ENCODE data around the gene CDK14.

The CDK14 gene

DNA sequence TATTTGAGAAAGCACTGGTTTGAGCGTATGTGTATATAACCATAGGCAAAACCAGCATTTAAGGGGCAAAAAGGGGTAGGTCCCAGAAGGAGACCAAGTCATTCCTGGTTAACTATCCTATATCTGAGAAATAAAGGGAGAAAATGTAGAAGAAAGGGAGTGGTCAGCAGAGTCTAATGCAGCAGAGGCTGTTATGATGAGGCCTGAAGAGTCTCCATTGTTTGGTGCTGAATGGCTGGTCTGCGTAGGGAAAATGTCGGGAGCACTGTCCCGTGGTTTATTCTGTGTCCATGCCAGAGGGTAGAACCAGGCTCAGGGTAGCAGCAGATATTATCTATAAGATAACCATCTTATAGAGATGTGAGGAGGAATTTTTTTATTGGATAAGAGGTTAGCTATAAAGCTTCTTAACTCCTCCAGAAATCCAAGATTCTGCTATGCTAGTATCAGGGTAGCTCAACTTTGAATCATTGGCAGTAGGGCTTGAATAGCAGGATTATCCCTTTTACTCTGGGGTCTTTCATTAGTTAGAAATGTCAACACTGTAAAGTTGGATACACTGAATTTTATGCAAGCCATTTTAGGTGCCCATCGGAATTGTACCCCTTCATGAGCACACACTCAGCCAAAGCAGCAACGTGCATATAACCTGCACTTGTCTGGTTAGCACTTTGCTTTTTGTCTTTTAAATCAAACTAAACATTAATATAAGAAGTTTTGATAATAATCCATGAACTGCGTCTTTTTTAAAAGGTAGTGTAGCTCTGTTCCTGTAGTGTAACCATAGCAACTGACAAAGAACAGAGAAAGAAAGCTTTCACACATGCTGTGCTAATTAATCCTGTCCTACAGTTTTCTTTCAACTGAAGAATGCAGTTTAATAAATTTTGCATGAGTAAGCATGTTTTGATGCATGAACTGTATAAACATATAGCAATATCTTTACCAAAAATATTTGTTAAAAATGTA lies 356.1 kb downstream of the CDK14 start:
- H3K9me3 ChIP-seq (ENCODE audit: insufficient read depth, low read depth, low read length), result no peaks in the 10 kb centered on the region
- no peak overlapping the region for H2BK12ac ChIP-seq (ENCODE audit: low read length)
- H2BK5ac ChIP-seq (ENCODE audit: low read depth, low read length, poor library complexity), result no peak overlapping the region
- H3K4ac ChIP-seq (ENCODE audit: low read depth, low read length), result no peak overlapping the region
- H2AK5ac ChIP-seq (ENCODE audit: low read length), result no peak overlapping the region
- DNase-seq, result no peak
- H3K27ac ChIP-seq (ENCODE audit: low read depth, low read length), result no peak overlapping the region
- H3K14ac ChIP-seq (ENCODE audit: low read length), result no peak overlapping the region
- H3K18ac ChIP-seq (ENCODE audit: low read length), result no peak overlapping the region
- H4K8ac ChIP-seq (ENCODE audit: low read depth, low read length), result no peak overlapping the region
- WGBS (ENCODE audit: extremely low coverage, insufficient coverage, insufficient read length), result no CpG with 5 or more reads among the region's 7 CpGs
- H3K4me1 ChIP-seq (ENCODE audit: control insufficient read depth in 1 of 2, insufficient read depth in 2 of 2, low read length in 2 of 2), result no peaks in the 10 kb centered on the region
- H2AFZ ChIP-seq (ENCODE audit: insufficient read depth, low read length, poor library complexity), result no peak overlapping the region
- H3K23ac ChIP-seq (ENCODE audit: low read length), result no peak overlapping the region
- H3K79me1 ChIP-seq (ENCODE audit: low read length), result no peaks in the 10 kb centered on the region
- no peak overlapping the region for H4K91ac ChIP-seq (ENCODE audit: low read depth, low read length)
- no peaks in the 10 kb centered on the region for H3K79me2 ChIP-seq (ENCODE audit: control insufficient read depth, insufficient read depth, low read length, poor library complexity)
- no peaks in the 10 kb centered on the region for H3K27me3 ChIP-seq (ENCODE audit: insufficient read depth, low read length)
- no peak overlapping the region for H2BK120ac ChIP-seq (ENCODE audit: insufficient read depth, low read length, poor library complexity)
- H4K12ac ChIP-seq (ENCODE audit: low read depth, low read length), result no peak overlapping the region
- H3K4me2 ChIP-seq (ENCODE audit: low read length), result no peak overlapping the region
- no peak overlapping the region for H3K9ac ChIP-seq (ENCODE audit: low read length)
- H3K36me3 ChIP-seq (ENCODE audit: control insufficient read depth in 1 of 2, insufficient read depth in 2 of 2, low read length in 2 of 2), result no peaks in the 10 kb centered on the region
- no peak overlapping the region for H3K4me3 ChIP-seq (ENCODE audit: low read depth, low read length)

DNA sequence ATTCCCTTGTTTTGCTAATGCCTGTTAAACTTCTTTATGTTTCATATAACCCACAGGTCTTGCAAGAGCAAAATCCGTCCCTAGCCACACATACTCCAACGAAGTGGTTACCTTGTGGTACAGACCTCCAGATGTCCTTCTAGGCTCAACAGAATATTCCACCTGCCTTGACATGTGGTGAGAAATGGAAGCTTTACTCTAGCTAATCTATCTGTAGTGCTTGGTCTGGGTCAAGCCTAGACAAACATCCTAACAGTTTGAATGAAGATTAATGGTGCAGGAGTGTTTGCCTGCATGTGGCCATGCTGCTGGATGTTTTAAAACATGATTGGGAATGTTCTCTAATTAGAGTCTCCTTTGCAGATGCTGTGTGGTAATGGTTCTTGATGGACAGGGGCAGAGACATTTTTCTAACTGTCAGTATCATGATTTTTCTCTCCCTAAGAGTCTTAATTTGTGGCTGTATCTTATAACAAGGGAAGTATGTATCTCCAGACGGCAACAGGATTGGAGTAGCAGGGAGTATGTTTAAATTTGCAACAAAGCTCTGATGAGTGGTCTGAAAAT lies 359.6 kb downstream of the CDK14 start:
- Histone ChIP-seq H3K14ac (ENCODE audit: low read length) (no peak overlapping the region), H2BK5ac (ENCODE audit: low read depth, low read length, poor library complexity) (no peak overlapping the region), H3K4me2 (ENCODE audit: low read length) (no peak overlapping the region), H2AFZ (ENCODE audit: insufficient read depth, low read length, poor library complexity) (no peak overlapping the region), H4K91ac (ENCODE audit: low read depth, low read length) (no peak overlapping the region), H3K9ac (ENCODE audit: low read length) (no peak overlapping the region), H2BK12ac (ENCODE audit: low read length) (no peak overlapping the region), H2AK5ac (ENCODE audit: low read length) (no peak overlapping the region), H2BK120ac (ENCODE audit: insufficient read depth, low read length, poor library complexity) (no peak overlapping the region), H3K4me1 (ENCODE audit: control insufficient read depth in 1 of 2, insufficient read depth in 2 of 2, low read length in 2 of 2) (no peaks in the 10 kb centered on the region), H3K27me3 (ENCODE audit: insufficient read depth, low read length) (no peaks in the 10 kb centered on the region), H3K18ac (ENCODE audit: low read length) (no peak overlapping the region), H3K79me2 (ENCODE audit: control insufficient read depth, insufficient read depth, low read length, poor library complexity) (no peaks in the 10 kb centered on the region), H3K27ac (ENCODE audit: low read depth, low read length) (no peak overlapping the region), H4K12ac (ENCODE audit: low read depth, low read length) (no peak overlapping the region), H3K4me3 (ENCODE audit: low read depth, low read length) (no peak overlapping the region), H3K9me3 (ENCODE audit: insufficient read depth, low read depth, low read length) (no peaks in the 10 kb centered on the region), H4K8ac (ENCODE audit: low read depth, low read length) (no peak overlapping the region), H3K4ac (ENCODE audit: low read depth, low read length) (no peak overlapping the region), H3K23ac (ENCODE audit: low read length) (no peak overlapping the region), H3K79me1 (ENCODE audit: low read length) (no peaks in the 10 kb centered on the region), H3K36me3 (ENCODE audit: control insufficient read depth in 1 of 2, insufficient read depth in 2 of 2, low read length in 2 of 2) (no peaks in the 10 kb centered on the region)
- no peak for DNase-seq
- no CpG with 5 or more reads among the region's 3 CpGs for WGBS (ENCODE audit: extremely low coverage, insufficient coverage, insufficient read length)

GRCh38 chr7:90957883-90958282 lies 361.8 kb downstream of the CDK14 start:
- Histone ChIP-seq H4K12ac (ENCODE audit: low read depth, low read length) (no peak overlapping the region), H3K4me3 (ENCODE audit: low read depth, low read length) (no peak overlapping the region), H2BK120ac (ENCODE audit: insufficient read depth, low read length, poor library complexity) (no peak overlapping the region), H2BK12ac (ENCODE audit: low read length) (no peak overlapping the region), H3K79me1 (ENCODE audit: low read length) (no peaks in the 10 kb centered on the region), H3K4ac (ENCODE audit: low read depth, low read length) (no peak overlapping the region), H4K8ac (ENCODE audit: low read depth, low read length) (no peak overlapping the region), H3K4me2 (ENCODE audit: low read length) (no peak overlapping the region), H2AFZ (ENCODE audit: insufficient read depth, low read length, poor library complexity) (no peak overlapping the region), H3K79me2 (ENCODE audit: control insufficient read depth, insufficient read depth, low read length, poor library complexity) (no peaks in the 10 kb centered on the region), H3K23ac (ENCODE audit: low read length) (no peak overlapping the region), H2AK5ac (ENCODE audit: low read length) (no peak overlapping the region), H2BK5ac (ENCODE audit: low read depth, low read length, poor library complexity) (no peak overlapping the region), H3K14ac (ENCODE audit: low read length) (no peak overlapping the region), H3K9ac (ENCODE audit: low read length) (no peak overlapping the region), H3K27me3 (ENCODE audit: insufficient read depth, low read length) (no peaks in the 10 kb centered on the region), H3K27ac (ENCODE audit: low read depth, low read length) (no peak overlapping the region), H3K18ac (ENCODE audit: low read length) (no peak overlapping the region), H4K91ac (ENCODE audit: low read depth, low read length) (no peak overlapping the region), H3K9me3 (ENCODE audit: insufficient read depth, low read depth, low read length) (no peaks in the 10 kb centered on the region), H3K36me3 (ENCODE audit: control insufficient read depth in 1 of 2, insufficient read depth in 2 of 2, low read length in 2 of 2) (no peaks in the 10 kb centered on the region), H3K4me1 (ENCODE audit: control insufficient read depth in 1 of 2, insufficient read depth in 2 of 2, low read length in 2 of 2) (no peaks in the 10 kb centered on the region)
- no CpG with 5 or more reads among the region's 5 CpGs for WGBS (ENCODE audit: extremely low coverage, insufficient coverage, insufficient read length)
- DNase-seq, result no peak

- no peaks in the 10 kb centered on the region for H3K4me1 ChIP-seq (ENCODE audit: control insufficient read depth in 1 of 2, insufficient read depth in 2 of 2, low read length in 2 of 2)
- no peak overlapping the region for H3K27ac ChIP-seq (ENCODE audit: low read depth, low read length)
- no peak overlapping the region for H3K14ac ChIP-seq (ENCODE audit: low read length)
- no peaks in the 10 kb centered on the region for H3K79me2 ChIP-seq (ENCODE audit: control insufficient read depth, insufficient read depth, low read length, poor library complexity)
- no peak overlapping the region for H3K4me3 ChIP-seq (ENCODE audit: low read depth, low read length)
- DNase-seq, result no peak
- WGBS (ENCODE audit: extremely low coverage, insufficient coverage, insufficient read length), result no CpG with 5 or more reads among the region's 2 CpGs
- H3K9me3 ChIP-seq (ENCODE audit: insufficient read depth, low read depth, low read length), result no peaks in the 10 kb centered on the region
- H4K12ac ChIP-seq (ENCODE audit: low read depth, low read length), result no peak overlapping the region
- no peaks in the 10 kb centered on the region for H3K27me3 ChIP-seq (ENCODE audit: insufficient read depth, low read length)
- no peak overlapping the region for H2AFZ ChIP-seq (ENCODE audit: insufficient read depth, low read length, poor library complexity)
- H4K8ac ChIP-seq (ENCODE audit: low read depth, low read length), result no peak overlapping the region
- H3K18ac ChIP-seq (ENCODE audit: low read length), result no peak overlapping the region
- no peak overlapping the region for H2BK120ac ChIP-seq (ENCODE audit: insufficient read depth, low read length, poor library complexity)
- no peak overlapping the region for H4K91ac ChIP-seq (ENCODE audit: low read depth, low read length)
- H3K36me3 ChIP-seq (ENCODE audit: control insufficient read depth in 1 of 2, insufficient read depth in 2 of 2, low read length in 2 of 2), result no peaks in the 10 kb centered on the region
- no peak overlapping the region for H3K4ac ChIP-seq (ENCODE audit: low read depth, low read length)
- H2AK5ac ChIP-seq (ENCODE audit: low read length), result no peak overlapping the region
- no peak overlapping the region for H2BK5ac ChIP-seq (ENCODE audit: low read depth, low read length, poor library complexity)
- H2BK12ac ChIP-seq (ENCODE audit: low read length), result no peak overlapping the region
- H3K23ac ChIP-seq (ENCODE audit: low read length), result no peak overlapping the region
- H3K79me1 ChIP-seq (ENCODE audit: low read length), result no peaks in the 10 kb centered on the region
- H3K4me2 ChIP-seq (ENCODE audit: low read length), result no peak overlapping the region
- no peak overlapping the region for H3K9ac ChIP-seq (ENCODE audit: low read length)
Measured at GRCh38 chr7:90958647-90959046, 362.5 kb downstream of the CDK14 start.
